ENCODE data around the gene SPATA31C1.
"Not testable (repeated sequence)": the region's sequence is repeated elsewhere in the genome, so short reads cannot be mapped to it uniquely, and the experiment has no call there.

SPATA31C1 gene

DNA sequence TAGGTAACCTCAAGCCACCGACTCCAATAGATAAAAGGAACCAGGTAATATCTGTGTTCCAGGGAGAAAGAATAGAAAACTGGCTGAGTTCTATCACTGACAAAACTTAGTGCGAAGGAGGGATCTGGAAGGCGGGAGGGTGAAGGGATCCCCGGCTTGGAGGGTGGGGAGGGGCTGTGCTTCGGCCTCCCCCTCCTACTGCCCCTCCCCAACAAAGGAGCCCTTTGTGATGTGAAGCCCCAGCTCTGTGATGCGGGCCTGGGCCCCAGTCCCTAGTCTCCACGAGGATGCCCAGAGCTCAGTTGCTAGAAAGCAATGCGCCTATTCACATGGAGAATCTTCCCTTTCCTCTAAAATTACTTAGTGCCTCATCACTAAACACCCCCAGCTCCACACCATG lies at the start of gene SPATA31C1:
Gene SPATA31C1, plus strand, starts transcription at position 301 of the 400 bp plus-strand sequence.
- not testable (repeated sequence) for DNase-seq

GRCh38 chr9:87868175-87868574 lies 49.6 kb upstream of the SPATA31C1 start:
- DNase-seq, result no peak

DNA sequence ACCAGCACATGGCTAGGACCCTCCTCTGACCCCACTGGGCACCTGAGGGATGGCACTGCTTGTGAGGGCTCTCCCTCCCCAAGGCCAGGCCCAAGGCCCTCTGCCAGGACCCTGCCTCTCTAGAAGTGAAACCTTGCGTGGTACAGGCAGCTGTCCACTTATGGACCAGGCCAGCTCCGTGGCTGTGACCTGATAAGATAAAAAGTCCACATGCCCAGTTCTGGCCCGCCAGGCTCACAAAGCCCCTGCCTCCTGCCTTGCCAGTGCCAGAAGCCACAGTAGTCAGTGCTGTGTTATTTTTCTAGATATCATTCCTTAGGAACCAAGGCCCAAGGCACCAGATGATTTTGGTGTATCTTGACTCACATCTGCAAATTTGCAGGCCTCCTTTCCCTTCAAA lies 49.1 kb upstream of the SPATA31C1 start:
- no peak for DNase-seq

DNA sequence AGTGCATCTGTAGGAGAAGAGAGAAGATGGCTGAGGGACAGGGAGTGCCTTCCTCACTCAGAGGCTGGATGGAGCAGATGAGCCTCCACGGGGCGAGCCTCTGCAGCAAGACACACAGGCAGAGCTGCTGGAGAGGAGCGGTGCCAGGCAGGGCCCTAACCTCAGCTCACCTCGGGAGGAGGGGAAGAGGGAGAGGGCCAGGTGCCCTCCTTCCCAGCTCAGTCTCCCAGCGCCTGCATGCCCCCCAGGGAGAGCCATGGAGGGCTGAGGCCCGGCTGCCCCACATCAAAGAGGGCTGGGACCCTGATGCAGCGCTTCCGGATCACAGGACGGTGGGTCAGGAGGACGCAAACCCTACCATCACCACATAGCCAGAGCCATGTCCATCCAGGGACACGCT lies 48.7 kb upstream of the SPATA31C1 start:
- DNase-seq, result no peak

DNA sequence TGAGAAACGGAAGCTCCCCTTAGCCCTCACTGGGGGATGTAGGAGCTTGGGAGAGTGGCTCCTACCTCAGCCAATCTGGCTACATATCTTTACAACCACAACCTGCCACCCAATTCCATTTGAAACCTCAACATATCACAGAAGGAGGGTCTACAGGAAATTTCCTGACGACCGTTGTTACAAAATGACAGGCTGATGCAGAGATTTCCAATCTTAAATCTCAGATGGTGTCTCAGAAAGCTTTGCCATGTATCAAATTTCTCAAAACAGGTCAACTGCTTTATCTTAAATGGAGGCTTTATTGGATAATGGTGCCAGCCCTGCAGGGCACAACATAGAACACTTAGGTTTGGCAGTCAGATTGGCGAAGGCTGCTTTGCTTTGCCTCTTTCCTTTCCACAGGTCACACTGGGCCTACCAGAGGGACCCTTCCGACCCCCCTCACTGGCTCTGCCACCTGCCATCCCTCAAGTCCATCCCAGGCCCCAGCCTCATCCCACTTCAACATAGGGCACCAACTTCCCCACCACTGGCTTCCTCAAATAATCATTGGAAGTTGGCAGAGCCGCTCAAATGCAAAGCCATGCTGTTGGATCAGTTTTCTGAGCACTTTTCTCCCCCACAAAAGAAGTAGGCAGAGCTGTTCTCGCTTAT lies 46.2 kb upstream of the SPATA31C1 start:
- DNase-seq, result no peak

GRCh38 chr9:87872079-87872624 lies 45.6 kb upstream of the SPATA31C1 start:
- DNase-seq, result no peak

- no peak for DNase-seq
Measured at GRCh38 chr9:87873607-87874303, 44.0 kb upstream of the SPATA31C1 start.

- no peak for DNase-seq
Measured at GRCh38 chr9:87874304-87874623, 43.5 kb upstream of the SPATA31C1 start.

- no peak for DNase-seq
Measured at GRCh38 chr9:87875060-87875459, 42.7 kb upstream of the SPATA31C1 start.

GRCh38 chr9:87875831-87876545 lies 41.8 kb upstream of the SPATA31C1 start:
- DNase-seq, result no peak

- no peak for DNase-seq
Measured at GRCh38 chr9:87876708-87877107, 41.1 kb upstream of the SPATA31C1 start.

DNA sequence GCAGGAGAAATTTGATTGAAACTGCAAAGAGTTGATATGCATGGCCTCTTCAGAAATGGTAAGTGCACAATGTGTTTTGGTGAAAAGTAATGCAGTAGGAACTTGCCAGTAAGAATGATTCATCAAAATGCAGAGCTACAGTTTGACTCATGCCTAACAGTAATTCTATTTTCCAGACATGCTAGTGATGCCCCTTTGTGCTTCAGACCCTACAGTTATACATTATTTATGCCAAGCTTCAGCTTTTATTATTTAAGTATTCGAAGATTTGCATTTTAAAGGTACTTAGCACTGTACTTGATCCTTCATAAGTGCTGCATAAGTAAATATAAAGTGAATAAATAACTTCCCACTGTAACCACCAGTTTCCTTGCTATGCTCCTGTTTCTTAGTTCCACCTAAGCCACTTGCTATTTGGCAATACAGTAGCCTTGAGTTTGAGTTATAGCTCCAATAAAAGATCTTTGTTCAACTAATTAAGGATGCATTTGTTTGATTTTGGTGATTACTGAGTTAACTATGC lies 38.7 kb upstream of the SPATA31C1 start:
- DNase-seq, result peak; percentile 16

- no peak for DNase-seq
Measured at GRCh38 chr9:87880116-87880515, 37.6 kb upstream of the SPATA31C1 start.

- no peak for DNase-seq
Measured at GRCh38 chr9:87880683-87881082, 37.1 kb upstream of the SPATA31C1 start.

GRCh38 chr9:87882627-87883026 lies 35.1 kb upstream of the SPATA31C1 start, which contains the start of gene SPATA31E1:
SPATA31E1 (plus strand) TSS chr9:87882877; CDS start chr9:87882892, 15 bp downstream.
- DNase-seq, result no peak

- DNase-seq, result no peak
Measured at GRCh38 chr9:87883274-87883673, 34.5 kb upstream of the SPATA31C1 start.

- DNase-seq, result no peak
Measured at GRCh38 chr9:87883990-87884389, 33.8 kb upstream of the SPATA31C1 start.

DNA sequence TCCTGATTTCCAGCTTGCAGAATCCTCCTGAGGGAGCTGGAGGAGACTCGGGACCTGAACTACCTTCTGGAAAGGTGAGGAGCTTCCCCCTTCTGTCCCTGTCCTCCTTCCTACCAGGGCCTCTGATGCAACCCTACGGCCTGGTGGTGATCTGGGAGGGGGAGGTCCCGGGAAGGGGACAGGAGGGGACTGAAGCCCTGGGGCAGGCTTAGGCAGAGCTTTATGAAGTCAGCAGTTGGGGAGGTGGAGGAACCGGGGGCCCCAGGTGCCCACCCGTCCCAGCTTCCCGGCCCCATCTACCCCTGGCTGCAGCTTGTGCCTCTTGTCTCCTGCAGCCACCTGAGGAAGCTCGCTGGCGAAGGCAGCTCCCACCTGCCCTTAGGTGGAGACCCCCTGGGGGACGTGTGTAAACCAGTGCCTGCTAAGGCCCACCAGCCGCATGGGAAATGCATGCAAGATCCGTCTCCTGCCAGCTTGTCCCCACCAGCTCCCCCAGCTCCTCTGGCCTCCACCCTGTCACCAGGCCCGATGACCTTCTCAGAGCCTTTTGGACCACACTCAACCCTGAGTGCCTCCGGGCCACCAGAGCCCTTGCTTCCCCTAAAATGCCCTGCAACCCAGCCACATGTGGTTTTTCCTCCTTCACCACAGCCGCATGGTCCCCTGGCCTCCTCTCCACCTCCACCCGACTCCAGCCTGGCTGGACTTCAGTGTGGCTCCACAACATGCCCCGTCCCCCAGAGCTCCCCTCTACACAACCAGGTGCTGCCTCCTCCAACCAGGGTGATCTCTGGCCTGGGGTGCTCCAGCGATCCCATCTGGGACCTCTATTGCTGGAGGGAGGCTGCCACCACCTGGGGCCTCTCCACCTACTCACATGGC lies 32.9 kb upstream of the SPATA31C1 start:
- DNase-seq, result no peak

DNA sequence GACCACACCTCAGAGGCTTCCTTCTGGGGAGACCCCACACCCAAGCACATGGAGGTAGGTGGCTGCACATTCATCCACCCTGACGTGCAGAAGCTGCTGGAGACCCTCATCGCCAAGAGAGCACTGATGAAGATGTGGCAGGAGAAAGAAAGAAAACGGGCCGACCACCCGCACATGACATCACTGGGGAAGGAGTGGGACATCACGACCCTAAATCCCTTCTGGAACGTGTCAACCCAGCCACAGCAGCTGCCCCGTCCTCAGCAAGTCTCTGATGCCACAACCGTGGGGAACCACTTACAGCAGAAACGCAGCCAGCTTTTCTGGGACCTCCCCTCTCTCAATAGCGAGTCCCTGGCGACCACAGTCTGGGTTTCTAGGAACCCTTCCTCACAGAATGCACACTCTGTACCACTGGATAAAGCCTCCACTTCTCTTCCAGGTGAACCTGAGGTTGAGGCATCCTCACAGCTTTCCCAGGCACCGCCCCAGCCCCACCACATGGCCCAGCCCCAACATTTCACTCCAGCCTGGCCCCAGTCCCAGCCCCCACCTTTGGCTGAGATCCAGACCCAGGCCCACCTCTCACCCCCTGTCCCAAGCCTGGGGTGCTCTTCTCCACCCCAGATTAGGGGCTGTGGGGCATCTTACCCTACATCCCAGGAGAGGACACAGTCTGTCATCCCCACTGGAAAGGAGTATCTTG lies 32.1 kb upstream of the SPATA31C1 start:
- DNase-seq, result no peak

DNA sequence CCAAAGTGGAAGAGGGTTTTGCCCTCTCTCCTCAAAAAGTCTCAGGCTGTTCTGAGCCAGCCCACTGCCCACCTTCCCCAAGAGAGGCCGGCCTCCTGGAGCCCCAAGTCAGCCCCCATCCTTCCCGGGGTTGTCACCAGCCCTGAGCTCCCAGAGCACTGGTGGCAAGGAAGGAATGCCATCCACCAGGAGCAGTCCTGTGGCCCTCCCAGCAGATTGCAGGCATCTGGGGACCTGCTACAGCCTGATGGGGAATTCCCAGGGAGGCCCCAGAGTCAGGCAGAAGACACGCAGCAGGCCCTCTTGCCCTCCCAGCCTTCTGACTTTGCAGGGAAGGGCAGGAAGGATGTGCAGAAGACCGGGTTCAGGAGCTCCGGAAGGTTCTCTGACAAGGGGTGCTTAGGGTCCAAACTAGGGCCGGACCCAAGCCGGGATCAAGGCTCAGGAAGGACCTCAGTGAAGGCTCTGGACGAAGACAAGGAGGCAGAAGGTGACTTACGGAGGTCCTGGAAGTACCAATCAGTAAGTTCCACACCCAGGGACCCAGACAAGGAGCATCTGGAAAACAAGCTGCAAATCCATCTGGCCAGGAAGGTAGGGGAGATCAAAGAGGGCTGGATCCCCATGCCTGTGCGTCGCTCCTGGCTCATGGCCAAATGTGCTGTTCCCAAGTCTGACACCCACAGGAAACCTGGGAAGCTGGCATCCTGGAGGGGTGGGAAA lies 31.4 kb upstream of the SPATA31C1 start:
- DNase-seq, result no peak

DNA sequence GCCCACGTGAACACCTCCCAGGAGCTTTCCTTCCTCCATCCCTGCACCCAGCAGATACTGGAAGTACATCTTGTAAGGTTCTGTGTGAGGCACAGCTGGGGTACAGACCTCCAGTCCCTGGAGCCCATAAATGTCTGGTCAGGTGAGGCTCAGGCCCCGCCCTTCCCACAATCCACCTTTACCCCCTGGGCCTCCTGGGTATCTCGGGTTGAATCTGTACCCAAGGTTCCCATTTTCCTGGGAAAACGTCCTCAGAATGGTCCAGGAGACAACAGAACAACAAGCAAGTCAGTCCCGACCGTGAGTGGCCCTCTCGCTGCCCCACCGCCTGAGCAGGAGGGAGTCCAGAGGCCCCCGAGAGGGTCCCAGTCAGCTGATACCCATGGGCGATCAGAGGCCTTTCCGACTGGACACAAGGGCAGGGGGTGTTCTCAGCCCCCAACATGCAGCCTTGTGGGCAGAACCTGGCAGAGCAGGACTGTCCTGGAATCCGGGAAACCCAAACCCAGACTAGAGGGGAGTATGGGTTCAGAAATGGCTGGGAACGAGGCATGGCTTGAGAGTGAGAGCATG lies 30.7 kb upstream of the SPATA31C1 start:
- no peak for DNase-seq
